PFSK-1 (cell line): ENCODE results near the gene SMARCD3.

Experiments used
- FOXP2 ChIP-seq: optimal IDR thresholded peaks from 2 replicates; pipeline ENCODE3; 2011; ENCODE audit warnings: borderline replicate concordance, control low read depth, inconsistent platforms; ENCODE audit not compliant: insufficient read depth; ENCODE audit errors: extremely low read length, extremely low read depth
- POLR2AphosphoS5 ChIP-seq: IDR thresholded peaks from 2 replicates; pipeline ENCODE4 v1.6.1; 2012; ENCODE audit warnings: low read depth, mild to moderate bottlenecking, control low read depth, low read length, moderate library complexity
- TF ChIP-seq, protein P1 (sequence below), 2 experiments: IDR thresholded peaks; 2 replicates each; pipeline versions ENCODE4 v1.6.1 to v1.8.0; 2011 to 2012; ENCODE audit warnings: low read depth in 2 of 2, low read length in 2 of 2, control low read depth in 1 of 2, inconsistent platforms in 1 of 2, mild to moderate bottlenecking in 1 of 2, moderate library complexity in 1 of 2; ENCODE audit not compliant: insufficient read depth in 1 of 2

DNA sequence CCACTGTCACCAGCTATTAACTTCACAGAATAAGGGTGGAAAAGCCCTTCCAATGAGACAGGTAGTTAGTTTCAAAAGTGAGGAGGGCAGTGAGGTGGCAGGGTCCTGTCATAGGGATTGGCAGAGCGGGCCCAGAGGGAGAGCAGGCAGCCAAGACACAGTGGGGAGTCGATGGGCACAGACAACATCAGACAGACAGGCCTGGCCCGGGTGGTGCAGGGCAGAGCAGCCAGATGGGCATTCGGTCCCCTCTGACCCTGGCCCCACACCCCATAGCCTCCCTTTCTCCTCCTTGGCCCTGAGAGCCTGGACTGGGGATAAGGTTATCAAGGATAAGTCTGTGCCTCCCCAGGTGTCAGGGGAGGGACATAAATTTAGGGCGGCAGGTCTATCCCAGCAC is 31.4 kb upstream of the SMARCD3 start:
- no peak for TF ChIP-seq POLR2AphosphoS5
- TF ChIP-seq, protein P1, sequence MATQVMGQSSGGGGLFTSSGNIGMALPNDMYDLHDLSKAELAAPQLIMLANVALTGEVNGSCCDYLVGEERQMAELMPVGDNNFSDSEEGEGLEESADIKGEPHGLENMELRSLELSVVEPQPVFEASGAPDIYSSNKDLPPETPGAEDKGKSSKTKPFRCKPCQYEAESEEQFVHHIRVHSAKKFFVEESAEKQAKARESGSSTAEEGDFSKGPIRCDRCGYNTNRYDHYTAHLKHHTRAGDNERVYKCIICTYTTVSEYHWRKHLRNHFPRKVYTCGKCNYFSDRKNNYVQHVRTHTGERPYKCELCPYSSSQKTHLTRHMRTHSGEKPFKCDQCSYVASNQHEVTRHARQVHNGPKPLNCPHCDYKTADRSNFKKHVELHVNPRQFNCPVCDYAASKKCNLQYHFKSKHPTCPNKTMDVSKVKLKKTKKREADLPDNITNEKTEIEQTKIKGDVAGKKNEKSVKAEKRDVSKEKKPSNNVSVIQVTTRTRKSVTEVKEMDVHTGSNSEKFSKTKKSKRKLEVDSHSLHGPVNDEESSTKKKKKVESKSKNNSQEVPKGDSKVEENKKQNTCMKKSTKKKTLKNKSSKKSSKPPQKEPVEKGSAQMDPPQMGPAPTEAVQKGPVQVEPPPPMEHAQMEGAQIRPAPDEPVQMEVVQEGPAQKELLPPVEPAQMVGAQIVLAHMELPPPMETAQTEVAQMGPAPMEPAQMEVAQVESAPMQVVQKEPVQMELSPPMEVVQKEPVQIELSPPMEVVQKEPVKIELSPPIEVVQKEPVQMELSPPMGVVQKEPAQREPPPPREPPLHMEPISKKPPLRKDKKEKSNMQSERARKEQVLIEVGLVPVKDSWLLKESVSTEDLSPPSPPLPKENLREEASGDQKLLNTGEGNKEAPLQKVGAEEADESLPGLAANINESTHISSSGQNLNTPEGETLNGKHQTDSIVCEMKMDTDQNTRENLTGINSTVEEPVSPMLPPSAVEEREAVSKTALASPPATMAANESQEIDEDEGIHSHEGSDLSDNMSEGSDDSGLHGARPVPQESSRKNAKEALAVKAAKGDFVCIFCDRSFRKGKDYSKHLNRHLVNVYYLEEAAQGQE (IDR thresholded peaks at IDR 0.05; ENCODE audit: insufficient read depth in 1 of 2, low read depth in 2 of 2, low read length in 2 of 2), result no peak
- TF ChIP-seq FOXP2, result no peak
